Stomach smooth muscle (tissue), 2 donors: ENCODE measurements around the gene TMEM167B.
"Not testable (repeated sequence)": the region's sequence is repeated elsewhere in the genome, so short reads cannot be mapped to it uniquely, and the experiment has no call there.

Experiments used
- H3K27ac ChIP-seq: one replicate; pipeline ENCODE4 v1.7.0; 2013; ENCODE audit warnings: mild to moderate bottlenecking, low read length, inconsistent platforms
- H3K27me3 ChIP-seq, 2 donors: one replicate each; pipeline ENCODE4 v1.7.0; 2013; ENCODE audit warnings: low read length in 2 of 2; ENCODE audit not compliant: insufficient read depth in 2 of 2, control insufficient read depth in 1 of 2
- H3K36me3 ChIP-seq, 2 donors: one replicate each; pipeline ENCODE4 v1.7.0; 2013; ENCODE audit warnings: low read length in 2 of 2; ENCODE audit not compliant: control insufficient read depth in 2 of 2, insufficient read depth in 2 of 2
- H3K4me1 ChIP-seq: one replicate; pipeline ENCODE4 v1.7.0; 2013; ENCODE audit warnings: low read length; ENCODE audit not compliant: control insufficient read depth, insufficient read depth
- H3K4me3 ChIP-seq, 2 donors: one replicate each; pipeline ENCODE4 v1.7.0; 2013; ENCODE audit warnings: low read length in 2 of 2
- H3K9ac ChIP-seq, 2 donors: one replicate each; pipeline ENCODE4 v1.7.0; 2013; ENCODE audit warnings: low read length in 2 of 2, mild to moderate bottlenecking in 1 of 2
- H3K9me3 ChIP-seq, 2 donors: one replicate each; pipeline ENCODE4 v1.7.0; 2013; ENCODE audit warnings: low read length in 2 of 2; ENCODE audit not compliant: control insufficient read depth in 2 of 2
- donor health status: healthy.
- donor health status: Pancreatic carcinoma.

The TMEM167B gene

DNA sequence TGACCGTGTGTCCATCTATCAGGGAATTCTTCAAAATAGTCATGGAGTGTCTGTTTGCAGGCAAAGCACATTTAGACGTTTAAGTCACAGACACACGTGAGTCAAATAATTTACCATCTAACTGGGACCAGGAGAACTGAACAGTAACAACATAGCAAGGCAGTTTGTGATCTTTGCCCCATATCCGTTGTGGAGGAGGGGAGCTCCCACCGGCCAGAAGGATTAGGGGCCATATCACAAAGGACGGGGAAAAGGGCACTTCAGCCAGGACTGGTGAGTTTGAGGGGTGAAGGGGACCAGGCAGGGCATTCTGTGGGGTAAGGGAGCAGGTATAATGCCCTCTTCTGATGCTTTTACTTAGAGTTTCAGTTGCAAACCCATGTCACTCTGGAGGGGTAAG, 46.2 kb downstream of the TMEM167B start:
- H3K27ac ChIP-seq = no peak overlapping the region
- H3K9me3 ChIP-seq = no peaks in the 10 kb centered on the region
- H3K4me1 ChIP-seq = no peaks in the 10 kb centered on the region
- H3K4me3 ChIP-seq = no peak overlapping the region
- H3K9ac ChIP-seq = no peak overlapping the region
- no peaks in the 10 kb centered on the region for H3K36me3 ChIP-seq
- H3K27me3 ChIP-seq = no peaks in the 10 kb centered on the region

DNA sequence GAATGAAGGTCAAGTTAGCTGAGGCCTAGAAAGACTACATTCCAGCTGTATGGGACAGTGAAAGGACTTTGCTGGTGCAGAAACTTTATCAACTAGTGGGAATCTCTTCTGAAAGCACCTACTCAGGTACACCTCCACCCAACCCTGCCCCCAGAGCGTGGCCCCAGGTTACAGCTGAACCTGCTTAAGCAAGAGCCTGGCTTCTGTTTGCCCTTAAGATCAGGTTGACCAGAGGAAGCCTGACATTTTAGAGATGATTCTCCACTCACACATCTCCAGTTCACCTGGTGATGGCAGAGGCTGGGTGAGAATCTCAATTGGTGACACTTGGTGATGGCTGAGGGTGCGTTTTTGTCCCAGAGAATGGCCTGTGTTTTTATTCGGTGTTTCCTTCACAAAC, 47.4 kb downstream of the TMEM167B start:
- no peak overlapping the region for H3K4me3 ChIP-seq
- no peaks in the 10 kb centered on the region for H3K27me3 ChIP-seq
- no peak overlapping the region for H3K27ac ChIP-seq
- H3K9me3 ChIP-seq = no peaks in the 10 kb centered on the region
- no peaks in the 10 kb centered on the region for H3K36me3 ChIP-seq
- H3K9ac ChIP-seq = no peak overlapping the region
- H3K4me1 ChIP-seq = no peaks in the 10 kb centered on the region

DNA sequence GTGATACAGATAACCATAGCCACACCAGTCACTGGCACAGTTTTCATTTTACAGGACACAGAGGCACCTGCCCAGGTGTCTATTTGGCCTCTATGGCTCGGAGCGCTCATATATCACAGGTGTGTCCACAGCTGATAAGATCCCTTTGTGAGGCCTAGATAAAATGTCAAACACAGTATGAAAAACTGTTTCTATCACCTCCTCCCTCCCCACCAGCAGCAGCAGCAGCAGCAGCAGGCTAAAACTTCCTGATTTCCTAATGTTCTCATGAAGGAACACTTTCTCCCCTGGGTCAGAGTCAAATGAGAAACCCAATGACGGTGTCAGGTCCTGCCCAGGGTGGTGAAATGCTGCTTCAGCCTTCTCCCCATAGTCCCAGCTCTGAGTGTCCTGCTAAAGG, 47.8 kb downstream of the TMEM167B start:
- no peak overlapping the region for H3K9ac ChIP-seq
- H3K36me3 ChIP-seq = no peaks in the 10 kb centered on the region
- no peaks in the 10 kb centered on the region for H3K9me3 ChIP-seq
- H3K27ac ChIP-seq = no peak overlapping the region
- H3K4me1 ChIP-seq = no peaks in the 10 kb centered on the region
- no peaks in the 10 kb centered on the region for H3K27me3 ChIP-seq
- H3K4me3 ChIP-seq = no peak overlapping the region

DNA sequence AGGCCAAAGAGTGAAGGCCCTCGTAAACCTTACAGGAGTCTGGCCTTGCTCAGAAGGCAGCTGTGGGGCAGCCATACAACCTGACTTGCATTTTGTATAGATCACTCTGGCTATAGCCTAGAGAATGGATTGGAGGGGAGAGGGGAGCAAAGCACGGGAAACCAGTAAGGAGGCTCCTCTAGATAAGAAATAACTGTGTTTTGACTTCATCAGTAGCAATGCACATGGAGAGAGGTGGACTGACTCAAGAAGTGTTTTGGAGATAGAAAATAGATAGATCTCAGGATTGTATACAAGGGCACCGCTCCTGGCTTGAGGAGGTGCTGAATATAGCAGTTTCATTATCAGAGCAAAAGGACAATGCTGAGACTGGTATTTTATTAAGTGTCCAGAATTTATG, 49.8 kb downstream of the TMEM167B start:
- Histone ChIP-seq H3K4me3 (no peak overlapping the region), H3K27me3 (no peaks in the 10 kb centered on the region), H3K9ac (no peak overlapping the region), H3K27ac (no peak overlapping the region), H3K4me1 (no peaks in the 10 kb centered on the region), H3K9me3 (no peaks in the 10 kb centered on the region), H3K36me3 (no peaks in the 10 kb centered on the region)

DNA sequence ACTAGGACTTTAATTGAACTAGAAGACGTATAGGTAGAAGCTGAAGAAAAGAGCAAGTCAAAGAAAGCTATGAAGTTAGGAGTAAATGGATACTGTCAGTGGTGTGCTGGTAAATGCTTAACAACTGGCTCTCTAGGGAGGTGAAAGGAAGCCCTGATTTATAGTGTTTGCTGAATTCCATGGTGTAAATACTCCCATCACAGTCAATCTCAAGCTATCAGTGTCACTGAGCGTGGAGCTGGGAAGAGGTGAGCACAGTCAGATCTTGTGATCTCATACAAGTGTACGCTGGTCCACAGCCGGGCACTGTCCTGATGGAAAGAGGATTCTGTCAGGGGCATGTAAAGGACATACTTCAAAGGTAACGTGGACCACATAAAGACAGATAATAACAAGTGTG, 51.7 kb downstream of the TMEM167B start:
- H3K9ac ChIP-seq = no peak overlapping the region
- no peak overlapping the region for H3K27ac ChIP-seq
- no peaks in the 10 kb centered on the region for H3K27me3 ChIP-seq
- H3K4me3 ChIP-seq = no peak overlapping the region
- H3K9me3 ChIP-seq = no peaks in the 10 kb centered on the region
- no peaks in the 10 kb centered on the region for H3K36me3 ChIP-seq
- H3K4me1 ChIP-seq = no peaks in the 10 kb centered on the region

DNA sequence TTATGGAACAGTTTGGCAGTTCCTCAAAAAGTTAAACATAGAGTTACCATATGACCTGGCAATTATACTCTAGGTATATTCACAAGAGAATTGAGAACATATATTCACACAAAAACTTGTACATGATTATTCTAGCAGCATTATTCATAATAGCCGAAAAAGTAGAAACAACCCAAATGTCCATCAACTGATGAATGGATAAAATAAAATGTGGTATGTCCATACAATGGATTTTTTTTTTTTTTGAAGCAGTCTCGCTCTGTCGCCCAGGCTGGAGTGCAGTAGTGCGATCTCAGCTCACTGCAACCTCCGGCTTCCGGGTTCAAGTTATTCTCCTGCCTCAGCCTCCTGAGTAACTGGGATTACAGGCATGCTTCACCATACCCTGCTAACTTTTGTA, 52.2 kb downstream of the TMEM167B start:
- not testable (repeated sequence) for H3K9me3 ChIP-seq, H3K27ac ChIP-seq

More for the DNA sequence above, 52.2 kb downstream of the TMEM167B start:
- H3K4me3 ChIP-seq, H3K9ac ChIP-seq, H3K27me3 ChIP-seq, H3K4me1 ChIP-seq, H3K36me3 ChIP-seq: not testable (repeated sequence)
